ENCODE data around the gene CD28.
"Not testable (repeated sequence)": the region's sequence is repeated elsewhere in the genome, so short reads cannot be mapped to it uniquely, and the experiment has no call there.

CD28 gene

DNA sequence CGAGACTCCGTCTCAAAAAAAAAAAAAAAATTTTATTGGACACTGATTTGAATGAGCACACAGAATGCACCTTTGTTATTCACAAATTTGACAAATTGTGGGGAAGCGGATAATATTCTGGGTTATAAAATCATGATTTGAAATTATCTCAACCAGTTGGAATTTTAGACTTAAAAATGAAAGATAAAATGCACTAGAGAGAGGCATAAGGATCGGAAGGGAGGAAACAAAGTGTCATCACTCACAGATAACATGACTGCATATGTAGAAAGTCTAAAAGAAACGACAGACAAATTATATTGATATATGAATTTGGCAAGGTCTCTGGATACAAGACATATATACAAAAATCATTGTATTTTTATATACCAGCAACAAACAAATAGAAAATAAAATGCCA is 70.6 kb downstream of the CD28 start:
- H3K36me3 ChIP-seq (ENCODE audit: control insufficient read depth, insufficient read depth, low read length): no peaks in the 10 kb centered on the region
- H3K27me3 ChIP-seq (replicated peaks; ENCODE audit: control insufficient read depth, insufficient read depth, low read length): no peaks in the 10 kb centered on the region
- TF ChIP-seq, protein P1, sequence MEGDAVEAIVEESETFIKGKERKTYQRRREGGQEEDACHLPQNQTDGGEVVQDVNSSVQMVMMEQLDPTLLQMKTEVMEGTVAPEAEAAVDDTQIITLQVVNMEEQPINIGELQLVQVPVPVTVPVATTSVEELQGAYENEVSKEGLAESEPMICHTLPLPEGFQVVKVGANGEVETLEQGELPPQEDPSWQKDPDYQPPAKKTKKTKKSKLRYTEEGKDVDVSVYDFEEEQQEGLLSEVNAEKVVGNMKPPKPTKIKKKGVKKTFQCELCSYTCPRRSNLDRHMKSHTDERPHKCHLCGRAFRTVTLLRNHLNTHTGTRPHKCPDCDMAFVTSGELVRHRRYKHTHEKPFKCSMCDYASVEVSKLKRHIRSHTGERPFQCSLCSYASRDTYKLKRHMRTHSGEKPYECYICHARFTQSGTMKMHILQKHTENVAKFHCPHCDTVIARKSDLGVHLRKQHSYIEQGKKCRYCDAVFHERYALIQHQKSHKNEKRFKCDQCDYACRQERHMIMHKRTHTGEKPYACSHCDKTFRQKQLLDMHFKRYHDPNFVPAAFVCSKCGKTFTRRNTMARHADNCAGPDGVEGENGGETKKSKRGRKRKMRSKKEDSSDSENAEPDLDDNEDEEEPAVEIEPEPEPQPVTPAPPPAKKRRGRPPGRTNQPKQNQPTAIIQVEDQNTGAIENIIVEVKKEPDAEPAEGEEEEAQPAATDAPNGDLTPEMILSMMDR (IDR thresholded peaks at IDR 0.05; ENCODE audit: insufficient read depth, low read length, poor library complexity, severe bottlenecking): no peak
- DNase-seq (ENCODE audit: extremely low read depth, insufficient read length): no peak
- H3K4me3 ChIP-seq (replicated peaks; ENCODE audit: low read depth, low read length): no peak overlapping the region

DNA sequence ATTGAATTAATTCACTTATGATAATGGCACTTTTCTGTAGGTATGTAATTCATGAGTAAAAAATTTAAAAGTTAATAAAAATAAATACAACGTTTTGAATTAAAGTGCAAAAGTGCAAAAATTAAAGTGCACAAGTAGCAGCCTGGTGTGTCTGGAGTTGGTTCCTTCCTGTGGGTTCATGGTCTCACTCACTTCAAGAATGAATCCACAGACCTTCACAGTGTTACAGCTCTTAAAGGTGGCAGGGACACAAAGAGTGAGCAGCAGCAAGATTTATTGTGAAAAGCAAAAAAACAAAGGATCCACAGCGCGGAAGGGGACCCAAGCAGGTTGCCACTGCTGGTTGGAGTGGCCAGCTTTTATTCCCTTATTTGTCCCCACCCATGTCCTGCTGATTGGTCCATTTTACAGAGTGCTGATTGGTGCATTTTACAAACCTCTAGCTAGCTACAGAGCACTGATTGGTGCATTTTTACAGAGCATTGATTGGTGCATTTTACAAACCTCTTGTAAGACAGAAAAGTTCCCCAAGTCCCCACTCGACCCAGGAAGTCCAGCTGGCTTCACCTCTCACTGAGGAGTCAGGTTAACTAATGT is 73.1 kb downstream of the CD28 start:
- H3K4me3 ChIP-seq (replicated peaks; ENCODE audit: low read depth, low read length); DNase-seq (ENCODE audit: extremely low read depth, insufficient read length); H3K27me3 ChIP-seq (replicated peaks; ENCODE audit: control insufficient read depth, insufficient read depth, low read length): not testable (repeated sequence)

DNA sequence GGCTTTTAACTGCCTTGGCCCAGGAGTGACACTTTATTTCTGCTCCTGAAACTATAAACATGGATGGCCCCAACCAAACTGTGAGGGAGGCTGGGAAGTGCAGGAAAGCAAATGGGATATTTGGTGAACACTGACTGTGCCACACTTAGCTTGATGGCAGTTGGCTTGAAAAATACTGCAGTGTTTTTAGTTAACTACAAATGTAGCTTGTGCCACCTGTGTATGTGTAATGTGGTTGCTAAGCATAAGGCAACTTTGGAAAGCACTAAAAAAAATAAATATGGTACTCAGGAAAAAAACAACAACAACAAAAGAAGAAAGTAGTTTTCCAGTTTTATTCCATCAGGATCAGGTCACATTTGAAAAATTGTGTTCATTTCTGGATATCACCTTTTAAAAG is 73.8 kb downstream of the CD28 start:
- TF ChIP-seq, protein P1 (IDR thresholded peaks at IDR 0.05; ENCODE audit: insufficient read depth, low read length, poor library complexity, severe bottlenecking): no peak
- no peak for DNase-seq (ENCODE audit: extremely low read depth, insufficient read length)
- no peaks in the 10 kb centered on the region for H3K27me3 ChIP-seq (replicated peaks; ENCODE audit: control insufficient read depth, insufficient read depth, low read length)
- no peak overlapping the region for H3K4me3 ChIP-seq (replicated peaks; ENCODE audit: low read depth, low read length)
- H3K36me3 ChIP-seq (ENCODE audit: control insufficient read depth, insufficient read depth, low read length): no peaks in the 10 kb centered on the region

More for the DNA sequence above, 73.1 kb downstream of the CD28 start:
- not testable (repeated sequence) for H3K36me3 ChIP-seq (ENCODE audit: control insufficient read depth, insufficient read depth, low read length)

DNA sequence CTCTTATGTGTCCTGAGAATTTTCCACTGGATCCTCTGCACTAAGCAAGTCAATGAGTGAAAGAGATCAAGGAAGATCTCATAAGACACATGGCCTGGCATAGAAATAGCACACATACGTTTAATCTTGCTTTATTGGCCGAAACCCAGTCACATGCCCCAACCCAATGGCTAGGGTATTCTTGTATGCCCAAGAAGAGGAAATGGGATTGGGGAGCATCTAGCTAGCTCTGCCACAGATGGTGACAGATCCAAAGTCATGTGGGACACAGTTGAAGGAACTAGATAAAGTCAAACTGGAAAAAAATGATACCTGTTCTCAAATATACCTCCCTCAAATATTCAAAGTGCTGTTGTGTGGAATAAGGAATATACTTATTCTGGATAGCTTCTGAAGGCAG is 74.7 kb downstream of the CD28 start:
- TF ChIP-seq, protein P1 (IDR thresholded peaks at IDR 0.05; ENCODE audit: insufficient read depth, low read length, poor library complexity, severe bottlenecking): no peak
- no peak for DNase-seq (ENCODE audit: extremely low read depth, insufficient read length)
- Histone ChIP-seq H3K36me3 (ENCODE audit: control insufficient read depth, insufficient read depth, low read length) (no peaks in the 10 kb centered on the region), H3K27me3 (replicated peaks; ENCODE audit: control insufficient read depth, insufficient read depth, low read length) (no peaks in the 10 kb centered on the region), H3K4me3 (replicated peaks; ENCODE audit: low read depth, low read length) (no peak overlapping the region)

DNA sequence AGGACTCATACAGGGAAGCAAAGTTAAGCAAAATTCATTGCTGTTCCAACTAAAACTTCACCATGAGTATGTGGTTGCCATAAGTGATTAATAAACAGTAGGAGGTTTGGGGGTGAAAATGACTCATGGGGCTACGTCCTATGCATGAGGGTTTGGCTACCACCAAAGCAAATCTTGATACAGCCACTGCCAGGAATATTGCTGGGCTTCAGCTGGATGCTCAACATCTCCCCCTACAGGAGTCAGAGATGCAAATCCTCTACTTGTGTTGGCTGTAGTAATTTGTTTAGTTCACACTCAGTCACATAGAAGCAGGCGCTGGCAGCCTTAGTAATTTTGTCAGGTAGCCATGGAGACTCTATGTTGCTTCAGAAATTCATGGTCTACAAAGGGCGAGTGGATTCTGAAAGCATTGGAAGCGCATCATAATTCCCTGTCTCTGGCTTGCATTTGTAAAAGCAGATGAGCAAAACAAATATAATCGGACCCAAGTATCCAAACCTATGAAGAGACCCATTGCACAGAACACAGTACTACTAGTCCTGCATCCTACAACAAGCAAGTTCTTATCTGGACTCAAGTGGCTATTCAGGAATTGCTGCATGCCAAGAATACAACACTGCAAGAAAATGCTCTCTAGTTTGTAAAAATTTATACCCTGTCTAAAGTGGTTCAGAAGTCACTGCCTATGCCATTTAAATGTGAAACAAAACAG is 76.0 kb downstream of the CD28 start:
- no peaks in the 10 kb centered on the region for H3K36me3 ChIP-seq (ENCODE audit: control insufficient read depth, insufficient read depth, low read length)
- no peaks in the 10 kb centered on the region for H3K27me3 ChIP-seq (replicated peaks; ENCODE audit: control insufficient read depth, insufficient read depth, low read length)
- TF ChIP-seq, protein P1 (IDR thresholded peaks at IDR 0.05; ENCODE audit: insufficient read depth, low read length, poor library complexity, severe bottlenecking): peak; percentile 80
- no peak for DNase-seq (ENCODE audit: extremely low read depth, insufficient read length)
- H3K4me3 ChIP-seq (replicated peaks; ENCODE audit: low read depth, low read length): no peak overlapping the region

DNA sequence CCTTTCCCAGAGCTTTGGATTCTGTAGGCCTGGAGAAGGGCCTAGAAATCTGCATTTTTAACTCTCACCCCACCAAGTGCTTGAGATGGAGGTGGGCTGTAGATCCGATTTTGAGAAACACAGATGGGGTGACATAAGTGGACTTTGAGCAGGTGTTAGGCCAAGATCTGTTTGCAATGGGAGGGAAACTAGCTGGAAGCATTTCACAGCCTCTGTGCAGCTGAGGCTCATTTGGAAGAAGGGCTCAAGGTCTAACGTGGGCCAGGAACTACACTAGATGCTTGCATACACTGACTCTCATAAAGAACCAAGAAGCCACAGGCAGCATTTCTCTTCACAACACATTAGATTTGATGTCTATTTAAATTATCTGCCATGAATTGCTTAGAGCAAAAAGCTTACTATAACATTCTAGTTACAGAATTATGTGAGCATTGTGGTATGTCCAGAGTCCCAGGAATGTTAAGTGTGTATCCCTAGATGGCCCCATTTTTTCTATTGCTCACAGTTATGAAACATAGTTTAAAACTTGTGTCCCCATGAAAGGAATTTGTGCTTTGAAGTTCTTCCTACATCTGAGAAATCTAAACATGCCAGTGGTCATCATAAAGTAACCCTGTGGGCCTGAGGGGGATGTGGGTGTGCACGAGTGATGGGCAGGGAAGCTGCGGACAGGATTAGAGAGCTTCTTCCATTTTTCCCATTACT is 77.2 kb downstream of the CD28 start:
- no peak overlapping the region for H3K4me3 ChIP-seq (replicated peaks; ENCODE audit: low read depth, low read length)
- H3K27me3 ChIP-seq (replicated peaks; ENCODE audit: control insufficient read depth, insufficient read depth, low read length): no peaks in the 10 kb centered on the region
- no peak for DNase-seq (ENCODE audit: extremely low read depth, insufficient read length)
- TF ChIP-seq, protein P1 (IDR thresholded peaks at IDR 0.05; ENCODE audit: insufficient read depth, low read length, poor library complexity, severe bottlenecking): no peak
- no peaks in the 10 kb centered on the region for H3K36me3 ChIP-seq (ENCODE audit: control insufficient read depth, insufficient read depth, low read length)

DNA sequence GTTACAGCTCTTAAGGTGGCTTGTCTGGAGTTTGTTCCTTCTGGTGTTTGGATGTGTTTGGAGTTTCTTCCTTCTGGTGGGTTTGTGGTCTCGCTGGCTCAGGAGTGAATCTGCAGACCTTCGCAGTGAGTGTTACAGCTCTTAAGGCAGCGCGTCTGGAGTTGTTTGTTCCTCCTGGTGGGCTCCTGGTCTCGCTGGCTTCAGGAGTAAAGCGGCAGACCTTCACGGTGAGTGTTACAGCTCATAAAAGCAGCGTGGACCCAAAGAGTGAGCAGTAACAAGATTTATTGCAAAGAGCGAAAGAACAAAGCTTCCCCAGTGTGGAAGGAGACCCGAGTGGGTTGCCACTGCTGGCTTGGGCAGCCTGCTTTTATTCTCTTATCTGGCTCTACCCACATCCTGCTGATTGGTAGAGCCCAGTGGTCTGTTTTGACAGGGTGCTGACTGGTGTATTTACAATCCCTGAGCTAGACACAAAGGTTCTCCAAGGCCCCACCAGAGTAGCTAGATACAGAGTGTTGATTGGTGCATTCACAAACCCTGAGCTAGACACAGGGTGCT is 78.4 kb downstream of the CD28 start:
- not testable (repeated sequence) for H3K4me3 ChIP-seq (replicated peaks; ENCODE audit: low read depth, low read length)

DNA sequence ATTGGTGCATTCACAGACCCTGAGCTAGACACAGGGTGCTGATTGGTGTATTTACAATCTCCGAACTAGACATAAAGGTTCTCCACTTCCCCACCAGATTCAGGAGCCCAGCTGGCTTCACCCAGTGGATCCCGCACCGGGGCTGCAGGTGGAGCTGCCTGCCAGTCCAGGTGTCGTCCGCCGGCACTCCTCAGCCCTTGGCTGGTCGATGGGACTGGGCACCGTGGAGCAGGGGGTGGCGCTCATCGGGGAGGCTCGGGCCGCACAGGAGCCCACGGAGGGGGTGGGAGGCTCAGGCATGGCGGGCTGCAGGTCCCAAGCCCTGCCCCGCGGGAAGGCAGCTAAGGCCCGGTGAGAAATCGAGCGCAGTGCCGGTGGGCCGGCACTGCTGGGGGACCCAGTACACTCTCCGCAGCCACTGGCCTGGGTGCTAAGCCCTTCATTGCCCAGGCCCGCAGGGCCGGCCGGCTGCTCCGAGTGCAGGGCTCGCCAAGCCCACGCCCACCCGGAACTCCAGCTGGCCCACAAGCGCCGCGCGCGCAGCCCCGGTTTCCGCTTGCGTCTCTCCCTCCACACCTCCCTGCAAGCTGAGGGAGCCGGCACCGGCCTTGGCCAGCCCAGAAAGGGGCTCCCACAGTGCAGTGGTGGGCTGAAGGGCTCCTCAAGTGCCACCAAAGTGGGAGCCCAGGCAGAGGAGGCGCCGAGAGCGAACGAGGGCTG is 79.1 kb downstream of the CD28 start:
- not testable (repeated sequence) for DNase-seq (ENCODE audit: extremely low read depth, insufficient read length); H3K36me3 ChIP-seq (ENCODE audit: control insufficient read depth, insufficient read depth, low read length); H3K4me3 ChIP-seq (replicated peaks; ENCODE audit: low read depth, low read length); H3K27me3 ChIP-seq (replicated peaks; ENCODE audit: control insufficient read depth, insufficient read depth, low read length)

More for the DNA sequence above, 78.4 kb downstream of the CD28 start:
- not testable (repeated sequence) for DNase-seq (ENCODE audit: extremely low read depth, insufficient read length); H3K27me3 ChIP-seq (replicated peaks; ENCODE audit: control insufficient read depth, insufficient read depth, low read length); H3K36me3 ChIP-seq (ENCODE audit: control insufficient read depth, insufficient read depth, low read length)
